ENCODE data around the gene FKBP1A. TPM values are rescaled to one million over a fixed set of nuclear protein-coding genes. Genes with fewer than 3 reads are reported as not detected.

FKBP1A gene
- total RNA-seq, 1 experiment from 2014 or later = 209 TPM

GRCh38 chr20:1435337-1435699, 42.5 kb upstream of the FKBP1A start:
- POLR2A ChIA-PET = interaction anchor here (0.6 to 3.3 kb wide), 7 partner anchors 13 to 210 kb away, joined by 3 to 13 read pairs (median 3); partner anchors contain the start of genes FKBP1A and RAD21L1
- DNase-seq (ENCODE audit: unreplicated experiment) = no peak
- Mint-ChIP-seq H3K9me3 (ENCODE audit: unreplicated experiment) (no peaks in the 10 kb centered on the region), H3K27ac (ENCODE audit: low read depth, unreplicated experiment) (no peak overlapping the region), H3K27me3 (ENCODE audit: insufficient read depth, unreplicated experiment) (no peaks in the 10 kb centered on the region), H3K4me3 (ENCODE audit: unreplicated experiment) (no peak overlapping the region), H3K4me1 (ENCODE audit: insufficient read depth, unreplicated experiment) (peaks cover 10% of the 10 kb centered on the region), H3K36me3 (ENCODE audit: insufficient read depth, unreplicated experiment) (no peaks in the 10 kb centered on the region)
- intact Hi-C loops (cut with micrococcal nuclease) = loop anchor here (5.0 to 10.0 kb wide), 3 partner anchors 43 to 221 kb away; partner anchors contain the start of gene FKBP1A
- TF ChIP-seq, protein P1, sequence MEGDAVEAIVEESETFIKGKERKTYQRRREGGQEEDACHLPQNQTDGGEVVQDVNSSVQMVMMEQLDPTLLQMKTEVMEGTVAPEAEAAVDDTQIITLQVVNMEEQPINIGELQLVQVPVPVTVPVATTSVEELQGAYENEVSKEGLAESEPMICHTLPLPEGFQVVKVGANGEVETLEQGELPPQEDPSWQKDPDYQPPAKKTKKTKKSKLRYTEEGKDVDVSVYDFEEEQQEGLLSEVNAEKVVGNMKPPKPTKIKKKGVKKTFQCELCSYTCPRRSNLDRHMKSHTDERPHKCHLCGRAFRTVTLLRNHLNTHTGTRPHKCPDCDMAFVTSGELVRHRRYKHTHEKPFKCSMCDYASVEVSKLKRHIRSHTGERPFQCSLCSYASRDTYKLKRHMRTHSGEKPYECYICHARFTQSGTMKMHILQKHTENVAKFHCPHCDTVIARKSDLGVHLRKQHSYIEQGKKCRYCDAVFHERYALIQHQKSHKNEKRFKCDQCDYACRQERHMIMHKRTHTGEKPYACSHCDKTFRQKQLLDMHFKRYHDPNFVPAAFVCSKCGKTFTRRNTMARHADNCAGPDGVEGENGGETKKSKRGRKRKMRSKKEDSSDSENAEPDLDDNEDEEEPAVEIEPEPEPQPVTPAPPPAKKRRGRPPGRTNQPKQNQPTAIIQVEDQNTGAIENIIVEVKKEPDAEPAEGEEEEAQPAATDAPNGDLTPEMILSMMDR (IDR thresholded peaks at IDR 0.05; ENCODE audit: unreplicated experiment) = no peak
- CTCF ChIA-PET = interaction anchor here (0.5 to 5.2 kb wide), 12 partner anchors 8 to 152 kb away, joined by 3 to 90 read pairs (median 4); partner anchors contain the start of genes FKBP1A and NSFL1C
- no TSS peak for BruUV-seq (replicated peaks)

- H3K27ac Mint-ChIP-seq (ENCODE audit: low read depth, unreplicated experiment) = no peak overlapping the region
- intact Hi-C loops (cut with micrococcal nuclease) = loop anchor here (5.0 to 10.0 kb wide), 3 partner anchors 42 to 220 kb away; partner anchors contain the start of gene FKBP1A
- no peaks in the 10 kb centered on the region for H3K27me3 Mint-ChIP-seq (ENCODE audit: insufficient read depth, unreplicated experiment)
- TF ChIP-seq, protein P1 (IDR thresholded peaks at IDR 0.05; ENCODE audit: unreplicated experiment) = no peak
- BruUV-seq (replicated peaks) = no TSS peak
- DNase-seq (ENCODE audit: unreplicated experiment) = peak; percentile 83
- H3K9me3 Mint-ChIP-seq (ENCODE audit: unreplicated experiment) = no peaks in the 10 kb centered on the region
- no peaks in the 10 kb centered on the region for H3K36me3 Mint-ChIP-seq (ENCODE audit: insufficient read depth, unreplicated experiment)
- CTCF ChIA-PET = interaction anchor here (0.5 to 5.2 kb wide), 9 partner anchors 15 to 151 kb away, joined by 3 to 90 read pairs (median 3); partner anchors contain the start of genes FKBP1A and NSFL1C
- H3K4me1 Mint-ChIP-seq (ENCODE audit: insufficient read depth, unreplicated experiment) = peaks cover 10% of the 10 kb centered on the region
- no peak overlapping the region for H3K4me3 Mint-ChIP-seq (ENCODE audit: unreplicated experiment)
- POLR2A ChIA-PET = interaction anchor here (0.6 to 3.3 kb wide), 8 partner anchors 14 to 614 kb away, joined by 3 to 13 read pairs (median 3); partner anchors contain the start of genes FKBP1A and RAD21L1
Measured at GRCh38 chr20:1434571-1435336, 41.9 kb upstream of the FKBP1A start.

DNA sequence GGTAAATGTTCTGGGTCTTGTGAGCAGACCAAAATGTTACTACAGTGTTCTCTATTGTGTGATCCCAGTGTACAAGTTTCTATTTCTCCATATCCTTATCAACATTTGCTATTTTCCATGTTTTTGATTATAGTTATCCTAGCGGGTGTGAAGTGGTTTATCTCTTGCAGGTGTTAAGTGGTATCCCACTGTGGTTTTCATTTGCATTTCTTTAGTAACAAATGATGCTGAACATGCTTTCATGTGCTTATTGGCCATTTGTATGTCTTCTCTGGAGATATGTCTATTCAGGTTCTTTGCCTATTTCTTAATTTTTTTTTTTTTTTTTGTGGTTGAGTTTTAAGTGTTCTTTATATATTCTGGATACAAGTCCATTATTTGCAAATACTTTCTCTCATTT, 38.3 kb upstream of the FKBP1A start:
- no TSS peak for BruUV-seq (replicated peaks)
- Mint-ChIP-seq H3K27ac (ENCODE audit: low read depth, unreplicated experiment) (no peak overlapping the region), H3K4me3 (ENCODE audit: unreplicated experiment) (no peak overlapping the region), H3K36me3 (ENCODE audit: insufficient read depth, unreplicated experiment) (no peaks in the 10 kb centered on the region), H3K4me1 (ENCODE audit: insufficient read depth, unreplicated experiment) (peaks cover 10% of the 10 kb centered on the region), H3K9me3 (ENCODE audit: unreplicated experiment) (no peaks in the 10 kb centered on the region), H3K27me3 (ENCODE audit: insufficient read depth, unreplicated experiment) (no peaks in the 10 kb centered on the region)
- intact Hi-C loops (cut with micrococcal nuclease) = loop anchor here (10.0 kb wide), 2 partner anchors 56 to 216 kb away; no protein-coding TSS in a partner anchor
- ChIA-PET CTCF (interaction anchor here (0.6 kb wide), 1 partner anchor 573 kb away, joined by 4 read pairs; no protein-coding TSS in a partner anchor), POLR2A (no interaction called here)
- TF ChIP-seq, protein P1 (IDR thresholded peaks at IDR 0.05; ENCODE audit: unreplicated experiment) = no peak
- no peak for DNase-seq (ENCODE audit: unreplicated experiment)

- POLR2A ChIA-PET = no interaction called here
- H3K4me1 Mint-ChIP-seq (ENCODE audit: insufficient read depth, unreplicated experiment) = peaks cover 8% of the 10 kb centered on the region
- BruUV-seq (replicated peaks) = no TSS peak
- no peak overlapping the region for H3K27ac Mint-ChIP-seq (ENCODE audit: low read depth, unreplicated experiment)
- intact Hi-C loops (cut with micrococcal nuclease) = loop anchor here (10.0 kb wide), 2 partner anchors 55 to 215 kb away; no protein-coding TSS in a partner anchor
- H3K4me3 Mint-ChIP-seq (ENCODE audit: unreplicated experiment) = no peak overlapping the region
- no peaks in the 10 kb centered on the region for H3K9me3 Mint-ChIP-seq (ENCODE audit: unreplicated experiment)
- H3K36me3 Mint-ChIP-seq (ENCODE audit: insufficient read depth, unreplicated experiment) = no peaks in the 10 kb centered on the region
- CTCF ChIA-PET = interaction anchor here (0.6 kb wide), 2 partner anchors 10 to 244 kb away, joined by 4 read pairs; no protein-coding TSS in a partner anchor
- DNase-seq (ENCODE audit: unreplicated experiment) = no peak
- TF ChIP-seq, protein P1 (IDR thresholded peaks at IDR 0.05; ENCODE audit: unreplicated experiment) = no peak
- no peaks in the 10 kb centered on the region for H3K27me3 Mint-ChIP-seq (ENCODE audit: insufficient read depth, unreplicated experiment)
Measured at GRCh38 chr20:1430004-1430451, 37.2 kb upstream of the FKBP1A start.

All from MCF 10A (cell line).